Measurements from ENCODE around the gene PCSK4. TPM values are rescaled to one million over a fixed set of nuclear protein-coding genes. Genes with fewer than 3 reads are reported as not detected.
A peak's percentile ranks its signal among the peaks of the same experiment; 100 is the strongest.

PCSK4 gene
- total RNA-seq, 2 experiments from 2014 or later: 8.3 to 13.0 TPM

DNA sequence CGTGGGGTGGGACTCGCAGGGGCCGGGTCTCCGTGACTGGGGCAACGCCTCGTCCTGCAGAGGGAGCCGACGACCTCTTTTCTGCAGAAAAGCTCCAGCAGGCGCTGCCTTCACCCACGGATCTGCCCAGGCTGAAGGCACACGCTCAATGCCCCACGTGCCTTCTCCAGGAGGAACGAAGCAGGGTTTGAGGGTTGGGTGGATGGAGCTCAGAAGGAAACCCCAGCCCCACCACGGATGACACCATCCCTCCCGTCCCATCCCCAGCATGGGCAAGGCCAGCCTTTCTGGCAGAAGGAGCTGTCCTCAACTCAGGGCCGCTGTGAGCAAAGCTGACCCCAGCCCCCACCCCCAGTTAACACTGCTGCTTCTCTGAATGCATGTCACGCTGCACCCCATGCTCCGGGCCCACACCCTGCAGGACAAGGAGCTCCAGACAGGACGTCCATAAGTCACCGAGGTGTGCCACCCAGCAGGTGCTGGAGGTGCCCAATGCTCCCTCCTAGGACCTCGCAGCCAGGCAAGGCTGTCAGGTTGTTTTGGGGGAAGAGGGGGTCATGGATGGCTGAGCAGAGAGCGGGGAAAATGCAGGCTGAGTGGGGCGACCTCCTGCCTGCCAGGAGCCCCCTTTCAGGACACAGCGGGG lies 18.5 kb downstream of the PCSK4 start:
- Histone ChIP-seq H3K4me1 (ENCODE audit: insufficient read depth, low read length, poor library complexity, severe bottlenecking) (peaks cover 16% of the 10 kb centered on the region), H3K27ac (ENCODE audit: low read depth, low read length, poor library complexity, severe bottlenecking) (no peak overlapping the region), H3K79me2 (ENCODE audit: insufficient read depth, low read depth, low read length) (no peaks in the 10 kb centered on the region), H2AFZ (ENCODE audit: low read length) (no peak overlapping the region), H3K36me3 (ENCODE audit: insufficient read depth, low read length) (0 out of 2 replicates have a peak, but pooled peaks cover 15% of the 10 kb centered on the region), H4K20me1 (ENCODE audit: insufficient read depth, low read length) (peaks cover 7% of the 10 kb centered on the region; the same call in 1 of the 2 replicates), H3K4me3 (ENCODE audit: low read depth, low read length, poor library complexity, severe bottlenecking) (no peak overlapping the region), H3K4me2 (ENCODE audit: low read length) (peak overlapping the region; percentile 47), H3K9me3 (ENCODE audit: low read length) (no peaks in the 10 kb centered on the region), H3K9me2 (ENCODE audit: insufficient read depth, low read length) (no peaks in the 10 kb centered on the region)
- no TSS peak for BruUV-seq (replicated peaks)
- DNase-seq (ENCODE audit: low spot score): peak; percentile 38
- intact Hi-C loops (cut with micrococcal nuclease; ENCODE audit: unreplicated experiment): no loop called here
- TF ChIP-seq, protein P1, sequence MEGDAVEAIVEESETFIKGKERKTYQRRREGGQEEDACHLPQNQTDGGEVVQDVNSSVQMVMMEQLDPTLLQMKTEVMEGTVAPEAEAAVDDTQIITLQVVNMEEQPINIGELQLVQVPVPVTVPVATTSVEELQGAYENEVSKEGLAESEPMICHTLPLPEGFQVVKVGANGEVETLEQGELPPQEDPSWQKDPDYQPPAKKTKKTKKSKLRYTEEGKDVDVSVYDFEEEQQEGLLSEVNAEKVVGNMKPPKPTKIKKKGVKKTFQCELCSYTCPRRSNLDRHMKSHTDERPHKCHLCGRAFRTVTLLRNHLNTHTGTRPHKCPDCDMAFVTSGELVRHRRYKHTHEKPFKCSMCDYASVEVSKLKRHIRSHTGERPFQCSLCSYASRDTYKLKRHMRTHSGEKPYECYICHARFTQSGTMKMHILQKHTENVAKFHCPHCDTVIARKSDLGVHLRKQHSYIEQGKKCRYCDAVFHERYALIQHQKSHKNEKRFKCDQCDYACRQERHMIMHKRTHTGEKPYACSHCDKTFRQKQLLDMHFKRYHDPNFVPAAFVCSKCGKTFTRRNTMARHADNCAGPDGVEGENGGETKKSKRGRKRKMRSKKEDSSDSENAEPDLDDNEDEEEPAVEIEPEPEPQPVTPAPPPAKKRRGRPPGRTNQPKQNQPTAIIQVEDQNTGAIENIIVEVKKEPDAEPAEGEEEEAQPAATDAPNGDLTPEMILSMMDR (conservative IDR thresholded peaks at IDR 0.05; ENCODE audit: low read length): peak; percentile 57
- TF ChIP-seq EZH2phosphoT487 (IDR thresholded peaks at IDR 0.05; ENCODE audit: borderline replicate concordance, low read depth, low read length): no peak
- ChIA-PET CTCF (ENCODE audit: unreplicated experiment) (no interaction called here), POLR2A (no interaction called here)

DNA sequence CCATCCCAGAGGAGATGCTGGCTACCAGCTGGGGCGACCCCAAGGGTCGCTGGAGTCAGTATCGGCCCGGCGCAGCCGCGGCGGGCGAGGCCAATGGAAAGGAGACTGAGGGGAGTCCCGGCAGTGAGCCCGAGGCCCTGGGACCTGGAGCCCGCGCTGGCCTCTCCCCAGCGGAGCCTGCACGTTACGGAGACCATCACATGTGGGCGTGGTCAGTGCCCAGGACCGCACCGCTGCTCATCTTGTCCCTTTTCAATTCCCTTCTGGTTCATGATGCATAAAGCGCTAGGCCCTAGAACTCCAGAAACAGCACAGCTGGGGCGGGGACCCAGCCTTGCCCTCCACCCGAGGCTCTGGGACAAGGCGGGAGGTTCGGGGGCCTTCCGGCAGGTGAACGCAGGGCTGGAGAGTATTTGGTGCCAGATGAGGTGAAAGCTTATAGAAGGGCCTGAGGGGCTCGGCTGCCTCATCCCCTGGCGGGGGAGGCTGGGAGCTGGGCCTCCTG lies 19.1 kb downstream of the PCSK4 start:
- Histone ChIP-seq H3K4me3 (ENCODE audit: low read depth, low read length, poor library complexity, severe bottlenecking) (peak overlapping the region; percentile 14), H3K36me3 (ENCODE audit: insufficient read depth, low read length) (0 out of 2 replicates have a peak, but pooled peaks cover 9% of the 10 kb centered on the region), H3K79me2 (ENCODE audit: insufficient read depth, low read depth, low read length) (no peaks in the 10 kb centered on the region), H3K4me2 (ENCODE audit: low read length) (peak overlapping the region; percentile 47), H3K9me2 (ENCODE audit: insufficient read depth, low read length) (no peaks in the 10 kb centered on the region), H4K20me1 (ENCODE audit: insufficient read depth, low read length) (peaks cover 7% of the 10 kb centered on the region; the same call in 1 of the 2 replicates), H2AFZ (ENCODE audit: low read length) (no peak overlapping the region), H3K27ac (ENCODE audit: low read depth, low read length, poor library complexity, severe bottlenecking) (no peak overlapping the region), H3K4me1 (ENCODE audit: insufficient read depth, low read length, poor library complexity, severe bottlenecking) (peaks cover 16% of the 10 kb centered on the region), H3K9me3 (ENCODE audit: low read length) (no peaks in the 10 kb centered on the region)
- BruUV-seq (replicated peaks): no TSS peak
- no peak for TF ChIP-seq EZH2phosphoT487 (IDR thresholded peaks at IDR 0.05; ENCODE audit: borderline replicate concordance, low read depth, low read length)
- POLR2A ChIA-PET: no interaction called here
- no peak for DNase-seq (ENCODE audit: low spot score)
- intact Hi-C loops (cut with micrococcal nuclease; ENCODE audit: unreplicated experiment): no loop called here
- CTCF ChIA-PET (ENCODE audit: unreplicated experiment): no interaction called here

DNA sequence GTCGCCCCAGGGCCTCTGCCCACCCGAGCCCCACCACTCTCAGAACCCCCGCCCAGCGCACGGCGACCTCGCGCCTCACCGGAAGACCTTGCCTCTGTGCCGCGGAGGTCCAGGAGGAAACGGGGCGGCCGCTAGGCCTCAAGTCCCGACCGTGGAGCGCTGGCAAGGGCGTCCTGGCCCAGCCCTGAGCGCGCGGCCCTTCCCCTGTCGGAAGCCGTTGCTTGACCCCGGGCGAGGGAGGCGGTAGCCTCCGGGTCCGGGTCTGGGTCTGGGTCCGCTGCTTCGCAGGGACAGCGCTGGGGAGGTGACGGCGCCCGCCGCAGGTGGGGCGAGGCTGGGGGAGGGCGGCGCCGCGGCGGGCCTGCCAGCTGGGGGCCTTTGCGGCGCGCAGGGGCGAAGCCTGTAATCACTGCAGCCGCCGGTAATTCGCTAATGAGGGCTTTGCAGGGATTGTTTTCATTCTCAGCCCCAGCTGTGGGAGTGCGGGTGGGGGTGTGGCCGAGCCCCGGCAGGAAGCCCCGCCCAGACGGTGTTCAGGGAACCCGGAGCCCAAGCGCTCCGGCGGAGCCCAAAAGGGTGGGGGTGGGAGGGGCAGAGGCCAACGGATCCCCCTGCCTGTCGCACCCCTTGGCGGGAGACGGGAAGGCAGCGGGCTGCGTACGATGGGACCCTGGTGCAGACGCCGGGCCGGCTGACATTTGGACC lies 19.7 kb downstream of the PCSK4 start:
- no peaks in the 10 kb centered on the region for H3K9me3 ChIP-seq (ENCODE audit: low read length)
- peak overlapping the region; percentile 14 for H3K4me3 ChIP-seq (ENCODE audit: low read depth, low read length, poor library complexity, severe bottlenecking)
- BruUV-seq (replicated peaks): no TSS peak
- H3K4me2 ChIP-seq (ENCODE audit: low read length): peak overlapping the region; percentile 47
- H3K36me3 ChIP-seq (ENCODE audit: insufficient read depth, low read length): 0 out of 2 replicates have a peak, but pooled peaks cover 4% of the 10 kb centered on the region
- peak; percentile 58 for DNase-seq (ENCODE audit: low spot score)
- CTCF ChIA-PET (ENCODE audit: unreplicated experiment): no interaction called here
- H3K27ac ChIP-seq (ENCODE audit: low read depth, low read length, poor library complexity, severe bottlenecking): no peak overlapping the region
- no peaks in the 10 kb centered on the region for H3K79me2 ChIP-seq (ENCODE audit: insufficient read depth, low read depth, low read length)
- POLR2A ChIA-PET: no interaction called here
- peaks cover 7% of the 10 kb centered on the region; the same call in 1 of the 2 replicates for H4K20me1 ChIP-seq (ENCODE audit: insufficient read depth, low read length)
- H3K9me2 ChIP-seq (ENCODE audit: insufficient read depth, low read length): no peaks in the 10 kb centered on the region
- no peak overlapping the region for H2AFZ ChIP-seq (ENCODE audit: low read length)
- intact Hi-C loops (cut with micrococcal nuclease; ENCODE audit: unreplicated experiment): no loop called here
- peaks cover 16% of the 10 kb centered on the region for H3K4me1 ChIP-seq (ENCODE audit: insufficient read depth, low read length, poor library complexity, severe bottlenecking)
- TF ChIP-seq, protein P1 (conservative IDR thresholded peaks at IDR 0.05; ENCODE audit: low read length): no peak
- TF ChIP-seq EZH2phosphoT487 (IDR thresholded peaks at IDR 0.05; ENCODE audit: borderline replicate concordance, low read depth, low read length): no peak

Measured in OCI-LY7 (cell line).